Testis (tissue), 2 donors: ENCODE measurements around the gene AP5Z1.

Experiments
- POLR2A ChIP-seq: fragments of 450-650 bp; IDR thresholded peaks from one replicate; pipeline ENCODE4 v1.6.1; 2017; ENCODE audit warnings: antibody characterized with exemption, mild to moderate bottlenecking, moderate library complexity
- TF ChIP-seq, protein P1 (sequence below), 3 experiments: fragments of 450-650 bp in 2 of 3; fragments of 200-600 bp in 1 of 3; sonication (generic) in 1 of 3; IDR thresholded peaks; one replicate each; pipeline ENCODE4 v1.5.1; 2016 to 2019; ENCODE audit warnings: antibody characterized with exemption in 3 of 3, mild to moderate bottlenecking in 2 of 3, moderate library complexity in 1 of 3

DNA sequence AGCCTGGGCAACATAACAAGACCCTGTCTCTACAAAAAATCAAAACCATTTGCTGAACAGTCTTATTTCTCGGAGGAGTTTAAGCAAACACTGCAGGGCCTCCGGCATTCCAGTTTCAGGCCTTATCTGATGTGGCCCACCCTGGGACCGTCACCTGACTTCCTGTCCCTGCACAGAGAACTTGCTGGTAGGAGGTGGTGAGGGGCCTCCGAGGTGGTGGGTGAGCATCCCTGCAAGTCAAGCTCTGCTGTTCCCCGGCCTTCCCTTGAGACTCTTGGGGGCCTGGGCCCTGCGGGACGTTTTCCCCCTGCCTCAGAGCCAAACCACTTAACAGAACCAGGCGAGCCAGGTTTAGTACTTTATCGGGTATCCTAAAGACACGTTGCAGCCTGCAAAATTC is 44.5 kb upstream of the AP5Z1 start:
- no peak for TF ChIP-seq POLR2A
- TF ChIP-seq, protein P1, sequence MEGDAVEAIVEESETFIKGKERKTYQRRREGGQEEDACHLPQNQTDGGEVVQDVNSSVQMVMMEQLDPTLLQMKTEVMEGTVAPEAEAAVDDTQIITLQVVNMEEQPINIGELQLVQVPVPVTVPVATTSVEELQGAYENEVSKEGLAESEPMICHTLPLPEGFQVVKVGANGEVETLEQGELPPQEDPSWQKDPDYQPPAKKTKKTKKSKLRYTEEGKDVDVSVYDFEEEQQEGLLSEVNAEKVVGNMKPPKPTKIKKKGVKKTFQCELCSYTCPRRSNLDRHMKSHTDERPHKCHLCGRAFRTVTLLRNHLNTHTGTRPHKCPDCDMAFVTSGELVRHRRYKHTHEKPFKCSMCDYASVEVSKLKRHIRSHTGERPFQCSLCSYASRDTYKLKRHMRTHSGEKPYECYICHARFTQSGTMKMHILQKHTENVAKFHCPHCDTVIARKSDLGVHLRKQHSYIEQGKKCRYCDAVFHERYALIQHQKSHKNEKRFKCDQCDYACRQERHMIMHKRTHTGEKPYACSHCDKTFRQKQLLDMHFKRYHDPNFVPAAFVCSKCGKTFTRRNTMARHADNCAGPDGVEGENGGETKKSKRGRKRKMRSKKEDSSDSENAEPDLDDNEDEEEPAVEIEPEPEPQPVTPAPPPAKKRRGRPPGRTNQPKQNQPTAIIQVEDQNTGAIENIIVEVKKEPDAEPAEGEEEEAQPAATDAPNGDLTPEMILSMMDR (IDR thresholded peaks at IDR 0.05): no peak
